Measurements from ENCODE around the gene SCGB3A2. TPM values are rescaled to one million over a fixed set of nuclear protein-coding genes. Genes with fewer than 3 reads are reported as not detected.

SCGB3A2 gene
- total RNA-seq, 1 donor from 2014 or later: not detected

GRCh38 chr5:147836439-147836838, 42.1 kb upstream of the SCGB3A2 start:
- TF ChIP-seq CTCF (IDR thresholded peaks at IDR 0.05): no peak
- ChIA-PET POLR2A (no interaction called here), CTCF (no interaction called here)
- Mint-ChIP-seq H3K4me1 (no peaks in the 10 kb centered on the region), H3K27me3 (peaks cover 6% of the 10 kb centered on the region), H3K9me3 (no peaks in the 10 kb centered on the region), H3K36me3 (ENCODE audit: low read depth) (no peaks in the 10 kb centered on the region), H3K27ac (no peak overlapping the region), H3K4me3 (no peak overlapping the region)
- no peak for DNase-seq
- intact Hi-C loops (cut with micrococcal nuclease): no loop called here
- no peak for ATAC-seq (ENCODE audit: low read depth)

- peaks cover 12% of the 10 kb centered on the region for H3K27me3 Mint-ChIP-seq
- ChIA-PET POLR2A (no interaction called here), CTCF (interaction anchor here (1.5 kb wide), 1 partner anchor 15 kb away, joined by 3 read pairs; no protein-coding TSS in a partner anchor)
- ATAC-seq (ENCODE audit: low read depth): no peak
- no peak for TF ChIP-seq CTCF (IDR thresholded peaks at IDR 0.05)
- no peak overlapping the region for H3K27ac Mint-ChIP-seq
- H3K4me1 Mint-ChIP-seq: no peaks in the 10 kb centered on the region
- intact Hi-C loops (cut with micrococcal nuclease): no loop called here
- no peak for DNase-seq
- H3K9me3 Mint-ChIP-seq: no peaks in the 10 kb centered on the region
- no peak overlapping the region for H3K4me3 Mint-ChIP-seq
- H3K36me3 Mint-ChIP-seq (ENCODE audit: low read depth): no peaks in the 10 kb centered on the region
Observed at GRCh38 chr5:147842869-147843268, 35.6 kb upstream of the SCGB3A2 start.

- Mint-ChIP-seq H3K27ac (no peak overlapping the region), H3K4me1 (no peaks in the 10 kb centered on the region), H3K36me3 (ENCODE audit: low read depth) (no peaks in the 10 kb centered on the region), H3K9me3 (no peaks in the 10 kb centered on the region), H3K4me3 (no peak overlapping the region), H3K27me3 (peaks cover 18% of the 10 kb centered on the region)
- no peak for TF ChIP-seq CTCF (IDR thresholded peaks at IDR 0.05)
- ChIA-PET POLR2A (no interaction called here), CTCF (no interaction called here)
- no peak for DNase-seq
- no peak for ATAC-seq (ENCODE audit: low read depth)
- intact Hi-C loops (cut with micrococcal nuclease): loop anchor here (5.0 kb wide), 1 partner anchor 753 kb away; no protein-coding TSS in a partner anchor
Observed at GRCh38 chr5:147844846-147845245, 33.7 kb upstream of the SCGB3A2 start.

GRCh38 chr5:147845618-147846017, 32.9 kb upstream of the SCGB3A2 start:
- no peak overlapping the region for H3K4me3 Mint-ChIP-seq
- H3K36me3 Mint-ChIP-seq (ENCODE audit: low read depth): no peaks in the 10 kb centered on the region
- intact Hi-C loops (cut with micrococcal nuclease): loop anchor here (5.0 kb wide), 1 partner anchor 753 kb away; no protein-coding TSS in a partner anchor
- no peaks in the 10 kb centered on the region for H3K9me3 Mint-ChIP-seq
- peaks cover 18% of the 10 kb centered on the region for H3K27me3 Mint-ChIP-seq
- H3K4me1 Mint-ChIP-seq: no peaks in the 10 kb centered on the region
- ATAC-seq (ENCODE audit: low read depth): no peak
- ChIA-PET POLR2A (no interaction called here), CTCF (no interaction called here)
- no peak for TF ChIP-seq CTCF (IDR thresholded peaks at IDR 0.05)
- no peak overlapping the region for H3K27ac Mint-ChIP-seq
- no peak for DNase-seq

- H3K4me1 Mint-ChIP-seq: no peaks in the 10 kb centered on the region
- CTCF ChIA-PET: no interaction called here
- ATAC-seq (ENCODE audit: low read depth) (no peak), DNase-seq (no peak)
- H3K27me3 Mint-ChIP-seq: peaks cover 9% of the 10 kb centered on the region
- H3K9me3 Mint-ChIP-seq: no peaks in the 10 kb centered on the region
- H3K4me3 Mint-ChIP-seq: no peak overlapping the region
- POLR2A ChIA-PET: no interaction called here
- H3K27ac Mint-ChIP-seq: no peak overlapping the region
- H3K36me3 Mint-ChIP-seq (ENCODE audit: low read depth): no peaks in the 10 kb centered on the region
- intact Hi-C loops (cut with micrococcal nuclease): loop anchor here (5.0 kb wide), 1 partner anchor 757 kb away; no protein-coding TSS in a partner anchor
- TF ChIP-seq CTCF (IDR thresholded peaks at IDR 0.05): no peak
Observed at GRCh38 chr5:147849226-147849625, 29.3 kb upstream of the SCGB3A2 start.

All from activated B cell treated with CpG ODN at 0.5 μM for 24 hours (primary cell).